ENCODE data around the gene SAT2.
A peak's percentile ranks its signal among the peaks of the same experiment; 100 is the strongest.
"Not testable (repeated sequence)": the region's sequence is repeated elsewhere in the genome, so short reads cannot be mapped to it uniquely, and the experiment has no call there.

Gene SAT2

DNA sequence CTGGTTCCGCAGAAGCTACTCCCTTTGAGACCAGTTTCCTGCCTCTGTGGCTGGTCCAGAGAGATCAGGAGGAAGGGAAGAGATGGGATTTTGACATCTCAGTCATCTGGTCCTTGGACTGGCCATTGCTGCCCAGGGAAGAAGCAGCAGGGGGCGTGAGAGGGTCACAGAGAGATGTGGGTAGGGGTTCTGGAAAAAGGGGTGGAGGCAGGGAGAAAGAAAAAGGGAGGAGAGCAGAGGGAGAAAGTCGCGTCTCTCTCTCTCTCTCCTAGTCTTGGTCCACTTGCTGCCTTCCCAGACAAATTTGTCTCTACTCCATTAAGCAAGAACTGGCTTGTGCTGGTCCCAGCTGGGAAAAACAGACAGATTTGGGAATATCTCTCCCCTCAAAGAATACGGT is 6.8 kb upstream of the SAT2 start:
- DNase-seq (ENCODE audit: low read depth in 3 of 3): no peak

DNA sequence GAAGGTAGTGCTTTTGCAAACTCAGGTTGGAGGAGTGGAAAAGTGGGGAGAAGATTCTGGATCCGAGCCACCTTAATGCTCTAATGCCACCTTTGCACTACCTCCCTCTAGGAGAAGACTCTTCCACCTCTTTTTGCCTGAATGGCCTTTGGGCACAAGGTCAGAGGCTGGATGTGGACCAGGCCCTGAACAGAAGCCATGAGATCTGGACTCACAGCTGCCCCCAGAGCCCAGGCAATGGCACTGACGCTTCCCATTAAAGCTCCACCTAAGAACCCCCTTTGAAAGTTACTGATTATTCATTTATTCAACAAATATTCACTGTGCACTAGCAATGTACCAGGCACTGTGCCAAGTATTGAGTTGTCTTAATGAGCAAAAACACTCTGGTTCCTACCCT is 5.5 kb upstream of the SAT2 start:
- DNase-seq (ENCODE audit: low read depth in 3 of 3): no peak

DNA sequence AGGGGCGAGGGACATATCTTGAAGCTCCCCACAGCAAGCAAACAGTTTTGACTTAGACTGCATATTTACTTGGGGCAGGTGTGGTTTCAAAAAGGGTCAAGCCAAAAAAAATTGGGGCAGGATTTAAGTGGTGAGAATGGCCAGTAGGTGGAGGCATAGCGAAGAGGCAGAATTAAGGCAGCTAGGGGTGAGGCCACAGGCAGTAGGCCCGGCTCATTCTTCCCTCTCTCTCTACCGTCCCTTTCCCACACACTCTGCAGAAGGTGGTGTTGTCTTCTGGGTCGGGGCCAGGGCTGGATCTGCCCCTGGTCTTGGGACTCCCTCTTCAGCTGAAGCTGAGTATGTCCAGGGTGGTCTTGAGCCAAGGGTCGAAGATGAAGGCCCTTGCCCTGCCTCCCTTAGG is 4.9 kb upstream of the SAT2 start:
- DNase-seq (ENCODE audit: low read depth in 3 of 3): no peak

DNA sequence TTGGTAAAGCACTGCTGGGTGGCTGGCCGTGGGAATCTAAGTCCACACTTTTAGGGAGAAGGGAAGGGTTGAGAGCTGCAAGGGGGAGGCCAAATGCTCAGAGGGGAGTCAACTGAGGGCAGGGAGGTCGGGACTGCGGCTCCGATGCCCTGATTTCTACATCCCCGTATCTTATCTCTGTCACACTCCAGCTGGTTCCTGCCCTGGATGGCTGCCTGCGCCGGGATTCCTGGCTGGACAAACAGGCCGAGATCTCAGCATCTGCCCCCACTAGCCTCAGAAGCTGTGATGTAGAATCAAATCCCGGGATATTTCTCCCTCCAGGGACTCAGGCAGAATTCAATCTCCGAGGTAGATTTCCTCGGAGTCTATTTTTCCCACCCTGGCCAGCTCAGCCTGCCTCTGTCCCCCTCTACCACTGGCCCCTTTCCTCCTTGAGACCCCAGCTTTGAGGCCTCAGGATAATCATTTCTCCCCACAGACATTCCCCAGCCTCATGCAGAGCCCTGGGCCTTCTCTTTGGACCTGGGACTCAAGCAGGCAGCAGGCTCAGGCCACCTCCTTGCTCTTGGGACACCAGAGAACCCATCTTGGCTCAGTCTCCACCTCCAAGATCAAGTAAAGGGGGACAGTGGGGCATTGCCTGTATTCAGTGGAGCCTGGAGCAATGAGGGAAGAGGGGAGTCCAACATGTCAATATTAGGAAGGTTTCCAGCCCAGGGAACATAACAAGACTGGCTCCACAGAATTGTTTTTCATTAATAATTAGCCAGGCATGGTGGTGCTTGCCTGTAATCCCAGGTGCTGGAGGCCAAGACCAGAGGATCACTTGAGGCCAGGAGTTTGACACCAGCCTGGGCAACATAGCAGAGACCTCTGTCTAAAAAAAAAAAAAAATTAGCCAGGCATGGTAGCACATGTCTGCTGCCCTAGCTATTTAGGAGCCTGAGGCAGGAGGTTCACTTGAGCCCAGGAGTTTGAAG is 4.1 kb upstream of the SAT2 start:
- no peak for DNase-seq (ENCODE audit: low read depth in 3 of 3)

- no peak for DNase-seq (ENCODE audit: low read depth in 3 of 3)
These were observed 2.4 kb upstream of the SAT2 start, which contains the start of gene SHBG for GRCh38 chr17:7629939-7630571. SHBG (plus strand) TSS chr17:7630135; CDS start chr17:7630173, 38 bp downstream.

DNA sequence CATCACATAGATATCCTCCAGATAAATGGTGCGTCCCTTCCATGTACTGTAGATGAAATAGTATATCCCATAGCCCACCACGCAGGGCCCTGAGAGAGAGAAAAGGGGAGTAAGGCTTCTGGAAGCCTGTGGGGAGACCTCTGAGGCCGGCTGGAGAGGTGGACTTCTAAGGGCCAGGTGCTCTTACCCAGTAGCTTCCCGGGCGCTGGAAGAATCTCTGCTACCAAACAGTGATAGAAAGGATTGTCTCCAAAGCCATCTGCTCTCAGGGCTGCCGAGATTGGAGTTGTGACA is 718 bp downstream of the SAT2 start:
- no peak for DNase-seq (ENCODE audit: low read depth in 3 of 3)

GRCh38 chr17:7626307-7626706 is 1.3 kb downstream of the SAT2 start:
- DNase-seq (ENCODE audit: low read depth in 3 of 3): no peak

DNA sequence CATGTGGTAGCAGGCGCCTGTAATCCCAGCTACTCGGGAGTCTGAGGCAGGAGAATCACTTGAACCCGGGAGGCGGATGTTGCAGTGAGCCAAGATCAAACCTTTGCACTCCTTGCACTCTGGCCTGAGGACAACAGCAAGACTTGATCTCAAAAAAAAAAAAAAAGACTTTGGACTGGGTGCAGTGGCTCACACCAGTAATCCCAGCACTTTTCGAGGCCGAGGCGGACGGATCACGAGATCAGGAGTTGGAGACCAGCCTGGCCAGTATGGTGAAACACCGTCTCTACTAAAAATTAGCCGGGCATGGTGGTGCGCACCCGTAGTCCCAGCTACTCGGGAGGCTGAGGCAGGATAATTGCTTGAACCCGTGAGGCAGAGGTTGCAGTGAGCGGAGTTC is 1.9 kb downstream of the SAT2 start:
- not testable (repeated sequence) for DNase-seq (ENCODE audit: low read depth in 3 of 3)

DNA sequence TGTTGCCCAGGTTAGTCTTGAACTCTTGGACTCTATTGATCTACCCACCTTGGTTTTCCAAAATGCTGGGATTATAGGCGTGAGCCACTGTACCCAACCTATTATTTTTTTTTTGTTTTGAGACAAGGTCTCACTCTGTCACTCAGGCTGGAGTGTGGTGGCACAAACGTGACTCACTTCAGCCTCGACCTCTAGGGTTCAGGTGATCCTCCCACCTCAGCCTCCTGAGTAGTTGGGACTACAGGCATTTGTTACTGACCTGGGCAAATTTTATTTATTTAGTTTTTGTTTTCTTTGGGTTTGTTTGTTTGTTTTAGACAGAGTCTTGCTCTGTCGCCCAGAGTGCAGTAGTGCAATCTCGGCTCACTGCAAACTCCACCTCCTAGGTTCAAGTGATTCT is 4.0 kb downstream of the SAT2 start:
- no peak for DNase-seq (ENCODE audit: low read depth in 3 of 3)

GRCh38 chr17:7620835-7621234 is 6.8 kb downstream of the SAT2 start:
- no peak for DNase-seq (ENCODE audit: low read depth in 3 of 3)

DNA sequence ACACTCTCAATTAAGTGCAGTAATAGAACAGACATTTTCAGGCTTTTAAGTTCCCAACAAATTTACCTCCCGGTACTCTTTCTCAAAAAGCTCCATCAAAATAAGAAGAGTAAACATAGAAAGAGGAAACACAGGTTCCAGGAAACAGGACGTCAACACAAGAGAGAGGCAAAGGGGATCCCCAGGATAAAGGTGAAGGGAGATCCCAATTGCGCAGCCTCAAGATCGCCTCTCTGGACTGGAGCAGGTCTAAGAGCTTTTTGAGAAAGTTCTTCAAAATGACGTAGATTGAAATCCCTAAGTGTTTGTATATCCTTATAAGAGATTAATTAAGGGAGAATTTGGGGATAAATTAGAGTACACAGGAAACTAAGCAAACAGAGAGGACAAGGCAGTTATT is 9.0 kb downstream of the SAT2 start:
- DNase-seq (ENCODE audit: low read depth in 3 of 3): no peak

- peak in 1 of 3 experiments; percentile 10 for DNase-seq (ENCODE audit: low read depth in 3 of 3)
These were observed 12.3 kb downstream of the SAT2 start for GRCh38 chr17:7615265-7615747.

DNA sequence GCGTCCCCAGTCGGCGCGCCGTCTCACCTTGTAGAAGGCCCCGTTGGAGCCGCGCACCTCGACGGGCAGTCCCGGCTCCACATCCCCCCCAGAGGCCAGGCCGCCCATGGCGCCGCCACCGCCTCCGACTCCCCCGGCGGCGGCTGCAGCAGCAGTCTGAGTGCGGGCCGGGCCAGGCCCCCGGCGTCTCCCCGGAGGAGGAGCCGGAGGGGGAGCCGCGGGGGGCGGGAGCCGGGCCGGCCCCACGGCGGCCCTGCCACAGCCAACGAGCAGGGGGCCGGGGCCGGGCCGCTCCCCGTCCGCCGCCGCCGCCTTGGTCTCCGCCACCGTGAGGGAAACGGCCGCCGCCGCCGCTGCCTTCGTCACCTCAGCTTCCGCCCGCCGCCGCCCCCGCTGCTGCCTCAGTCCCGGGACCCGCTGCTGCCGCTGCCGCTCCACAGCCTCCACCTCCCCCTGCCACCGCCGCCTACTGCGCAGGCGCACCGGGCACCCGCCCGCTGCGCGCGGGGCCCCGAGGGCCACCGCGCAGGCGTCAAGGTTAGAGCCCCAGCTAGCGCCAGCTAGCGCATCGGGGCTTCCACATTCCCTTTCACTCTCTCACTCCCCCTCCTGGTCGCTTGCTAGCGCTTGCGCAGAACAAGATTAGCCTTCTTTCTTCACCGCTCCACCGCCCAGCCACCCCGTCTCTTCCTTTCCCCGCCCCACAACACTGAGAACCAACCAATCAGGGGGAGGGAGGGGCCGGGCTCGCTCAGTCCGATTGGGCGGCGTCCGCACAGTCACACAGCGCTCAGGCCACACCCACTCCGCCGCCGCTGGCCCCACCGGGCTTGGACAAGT is 13.0 kb downstream of the SAT2 start, which contains the start of gene FXR2:
Gene FXR2 (minus strand): TSS at position 473 of the 840 bp plus-strand sequence. CDS start 365 bp downstream, at position 108.
- peak; percentile 94 to 98 (median 98) for DNase-seq (ENCODE audit: low read depth in 3 of 3)

DNA sequence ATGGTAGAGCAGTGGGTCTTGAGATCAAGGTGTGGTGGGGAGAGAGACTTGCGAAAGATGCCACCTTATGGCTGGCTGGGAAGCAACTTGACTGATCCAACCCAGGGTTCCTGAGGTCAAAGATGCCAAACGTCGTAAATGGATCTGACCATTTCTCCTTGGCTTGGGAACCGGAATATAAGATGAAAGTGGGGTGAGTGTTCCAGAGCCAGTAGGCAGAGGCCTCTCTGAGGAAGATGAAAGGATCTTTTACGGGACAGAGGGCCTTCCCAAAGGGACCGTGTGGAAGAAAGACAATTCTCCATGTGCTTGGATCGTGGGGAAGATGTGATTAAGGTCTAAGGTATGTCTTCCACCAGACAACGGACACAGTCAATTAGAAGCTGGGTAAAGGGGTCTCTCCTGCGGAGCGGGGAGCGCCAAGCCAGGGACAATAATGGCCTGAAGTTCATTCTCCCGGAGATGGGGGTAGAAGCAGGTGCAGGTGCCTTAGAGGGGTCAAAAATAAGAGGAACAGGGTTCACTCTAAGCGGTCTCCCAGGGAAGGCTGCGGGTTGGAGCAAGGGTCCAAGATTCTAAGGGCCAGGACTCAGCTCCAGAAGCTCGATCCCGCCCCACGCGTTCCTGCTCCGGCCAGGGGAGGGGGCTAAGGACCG is 13.7 kb downstream of the SAT2 start:
- no peak for DNase-seq (ENCODE audit: low read depth in 3 of 3)

DNA sequence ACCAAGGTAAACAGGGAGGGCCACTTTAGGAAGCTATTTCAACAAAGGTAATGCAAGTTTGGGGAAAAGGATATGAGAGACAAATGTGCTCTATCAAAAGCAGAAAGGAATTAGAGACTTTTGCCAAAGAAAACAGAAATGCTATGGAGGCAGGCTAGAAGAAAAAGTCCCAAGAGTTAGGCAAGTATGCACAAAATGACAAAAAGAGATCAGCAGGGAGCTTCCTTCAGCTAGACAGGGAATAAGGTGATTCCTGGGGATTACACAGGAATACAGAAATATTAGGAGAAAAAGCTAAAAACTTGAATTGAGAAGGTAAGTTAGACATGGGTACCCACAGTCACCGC is 15.4 kb downstream of the SAT2 start:
- DNase-seq (ENCODE audit: low read depth in 3 of 3): no peak

- DNase-seq (ENCODE audit: low read depth in 3 of 3): no peak
These were observed 15.9 kb downstream of the SAT2 start for GRCh38 chr17:7611635-7612293.

- no peak for DNase-seq (ENCODE audit: low read depth in 3 of 3)
These were observed 17.0 kb downstream of the SAT2 start for GRCh38 chr17:7610641-7611040.

DNA sequence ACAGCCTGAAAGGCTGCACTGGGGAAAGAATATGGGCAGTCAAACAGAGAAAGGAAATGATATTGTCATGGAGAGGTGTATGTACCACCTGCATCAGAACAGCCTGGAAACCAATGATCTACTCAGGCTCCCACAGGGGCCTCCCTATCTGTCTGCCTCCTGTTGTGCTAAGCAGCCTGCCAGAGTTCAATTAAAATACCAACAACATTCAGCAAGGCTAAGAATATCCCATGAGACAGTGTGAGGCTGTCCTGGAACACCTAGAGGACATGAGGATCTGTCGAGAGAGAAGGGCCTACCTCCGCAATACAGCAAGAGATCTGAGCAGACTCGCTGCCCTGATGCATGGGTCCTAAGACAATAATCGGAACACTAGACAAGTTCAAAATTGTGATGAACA is 21.3 kb downstream of the SAT2 start:
- DNase-seq (ENCODE audit: low read depth in 3 of 3): no peak

DNA sequence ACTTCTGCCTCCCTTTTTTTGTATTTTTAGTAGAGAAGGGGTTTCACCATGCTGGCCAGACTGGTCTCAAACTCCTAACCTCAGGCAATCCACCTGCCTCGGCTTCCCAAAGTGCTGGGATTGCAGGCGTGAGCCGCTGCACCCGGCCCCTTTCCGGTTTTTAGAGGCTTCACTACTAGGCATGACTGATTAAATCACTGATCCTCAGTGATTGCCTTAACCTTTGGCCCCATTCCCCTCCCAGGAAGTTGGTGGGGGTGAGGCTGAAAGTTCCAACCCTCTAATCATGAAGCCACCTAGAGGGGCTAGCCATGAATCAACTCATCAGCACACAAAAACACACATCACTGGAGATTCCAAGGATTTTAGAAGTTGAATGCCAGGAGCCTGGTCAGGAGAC is 30.1 kb downstream of the SAT2 start:
- DNase-seq (ENCODE audit: low read depth in 3 of 3): not testable (repeated sequence)

DNA sequence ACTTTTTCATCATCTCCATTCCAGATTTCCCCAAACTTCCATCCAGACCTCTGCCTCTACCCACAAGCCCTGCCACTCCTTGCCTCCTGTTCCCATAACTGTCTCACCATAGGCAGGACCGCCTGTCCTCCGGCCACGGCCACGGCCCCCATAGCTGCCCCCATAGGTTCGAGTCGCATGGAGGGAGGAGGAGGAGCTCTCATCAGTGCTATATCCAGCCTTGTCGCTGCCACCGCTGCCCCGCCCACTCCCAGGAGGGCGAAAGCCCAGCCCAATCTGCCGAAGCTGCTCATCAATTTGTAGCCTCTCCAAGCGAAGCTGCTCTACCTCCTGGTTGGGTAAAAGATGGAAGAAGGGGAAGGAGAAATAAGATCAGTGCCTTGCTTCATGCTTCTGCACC is 34.3 kb downstream of the SAT2 start:
- no peak for DNase-seq (ENCODE audit: low read depth in 3 of 3)

GRCh38 chr17:7592422-7593021 is 35.1 kb downstream of the SAT2 start:
- no peak for DNase-seq (ENCODE audit: low read depth in 3 of 3)
